ENCODE results near the gene HNRNPAB.

GRCh38 chr5:178244576-178244975, 40.2 kb downstream of the HNRNPAB start:
- no peak for TF ChIP-seq CTCF (conservative IDR thresholded peaks at IDR 0.05; ENCODE audit: low read depth, low read length)
- no peak for TF ChIP-seq EZH2 (IDR thresholded peaks at IDR 0.05; ENCODE audit: borderline replicate concordance, low read depth, low read length, poor library complexity, severe bottlenecking)

All from A673 (cell line).